NOMO-1 (cell line): ENCODE measurements around the gene LRFN4.

Experiments
- DNase-seq, 2 experiments: peaks; one replicate each; lab custom pipeline; 2025; ENCODE audit not compliant: unreplicated experiment in 2 of 2; lab: John Stamatoyannopoulos, UW

The LRFN4 gene

GRCh38 chr11:66869567-66869870 is 12.7 kb downstream of the LRFN4 start:
- DNase-seq, result no peak

GRCh38 chr11:66870131-66870530 is 13.3 kb downstream of the LRFN4 start:
- no peak for DNase-seq

GRCh38 chr11:66870616-66871520 is 14.0 kb downstream of the LRFN4 start:
- no peak for DNase-seq

GRCh38 chr11:66871521-66871901 is 14.6 kb downstream of the LRFN4 start:
- no peak for DNase-seq

GRCh38 chr11:66874232-66874631 is 17.4 kb downstream of the LRFN4 start:
- peak in 1 of 2 experiments; percentile 30 for DNase-seq

- no peak for DNase-seq
These were observed 18.5 kb downstream of the LRFN4 start for GRCh38 chr11:66875378-66875777.

GRCh38 chr11:66877588-66878385 is 20.9 kb downstream of the LRFN4 start:
- no peak for DNase-seq

GRCh38 chr11:66878474-66878873 is 21.6 kb downstream of the LRFN4 start:
- no peak for DNase-seq

GRCh38 chr11:66879000-66879399 is 22.1 kb downstream of the LRFN4 start:
- no peak for DNase-seq

GRCh38 chr11:66879583-66879982 is 22.7 kb downstream of the LRFN4 start:
- DNase-seq, result no peak

GRCh38 chr11:66879999-66880398 is 23.1 kb downstream of the LRFN4 start:
- DNase-seq, result no peak

GRCh38 chr11:66880496-66881450 is 23.9 kb downstream of the LRFN4 start:
- DNase-seq, result no peak

GRCh38 chr11:66881451-66881835 is 24.6 kb downstream of the LRFN4 start:
- DNase-seq, result no peak

GRCh38 chr11:66881927-66882452 is 25.1 kb downstream of the LRFN4 start:
- DNase-seq, result no peak

- no peak for DNase-seq
These were observed 25.7 kb downstream of the LRFN4 start for GRCh38 chr11:66882561-66883015.

- peak in 1 of 2 experiments; percentile 24 for DNase-seq
These were observed 26.4 kb downstream of the LRFN4 start for GRCh38 chr11:66883016-66883965.

- no peak for DNase-seq
These were observed 27.6 kb downstream of the LRFN4 start for GRCh38 chr11:66884443-66884842.

- DNase-seq, result no peak
These were observed 28.6 kb downstream of the LRFN4 start for GRCh38 chr11:66885469-66885868.

- no peak for DNase-seq
These were observed 29.1 kb downstream of the LRFN4 start for GRCh38 chr11:66885950-66886440.
